ENCODE measurements around the gene TRIM3.
A peak's percentile ranks its signal among the peaks of the same experiment; 100 is the strongest.
"Not testable (repeated sequence)": the region's sequence is repeated elsewhere in the genome, so short reads cannot be mapped to it uniquely, and the experiment has no call there.

The TRIM3 gene

DNA sequence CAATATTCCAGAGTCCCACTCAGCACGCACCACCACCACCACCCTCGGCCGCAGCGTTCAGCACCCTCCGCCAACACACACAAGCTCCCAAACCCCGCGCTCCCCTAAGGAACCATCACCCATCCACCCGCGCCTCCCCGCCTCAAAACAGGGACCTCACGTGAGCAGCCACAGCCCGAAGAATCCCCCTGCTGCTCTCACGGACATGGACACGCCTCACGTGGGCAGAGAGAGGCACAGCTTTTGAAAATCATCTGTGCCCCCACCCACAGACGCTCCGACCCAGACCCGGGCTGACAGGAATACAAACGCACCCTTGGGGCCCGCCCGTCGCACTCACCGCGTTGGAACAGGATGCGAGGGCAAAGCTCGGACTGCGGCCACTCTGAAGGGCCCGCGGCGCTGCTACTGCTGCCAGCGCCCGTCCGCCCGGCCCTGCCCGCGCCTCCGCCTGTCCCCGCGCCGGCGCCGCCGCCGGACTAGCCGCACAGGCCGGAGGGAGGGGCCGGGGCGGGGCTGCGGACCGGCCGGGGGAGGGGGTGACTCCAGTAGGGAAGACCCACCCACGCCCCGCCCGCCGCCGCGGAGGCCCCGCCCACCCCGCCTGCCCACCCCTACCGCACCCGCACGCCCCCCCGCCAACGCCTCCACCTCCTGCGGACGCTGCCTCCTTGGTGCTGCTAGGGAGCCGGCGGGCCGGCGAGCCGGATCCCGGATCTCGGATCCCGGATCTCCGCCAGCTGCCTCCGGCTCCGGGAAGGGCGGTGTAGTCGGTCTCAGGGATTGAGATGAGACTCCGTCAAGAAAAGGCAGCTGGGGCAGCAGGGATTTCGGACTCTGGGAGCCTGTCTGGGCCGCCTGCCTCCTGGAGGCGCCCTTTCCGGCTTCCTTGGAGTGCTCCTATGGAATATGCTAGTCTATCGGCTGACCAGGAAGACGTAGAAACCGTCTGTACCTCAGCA is at the start of gene TRIM3:
TRIM3 (minus strand) TSS at position 491 of the 962 bp plus-strand sequence. CDS start 8,246 bp downstream, outside the sequence.
- H3K27me3 ChIP-seq (ENCODE audit: insufficient read depth, low read length) = peaks cover 8% of the 10 kb centered on the region
- H3K4me1 ChIP-seq (ENCODE audit: insufficient read depth, low read length) = peaks cover 22% of the 10 kb centered on the region
- H3K9me3 ChIP-seq (ENCODE audit: insufficient read depth, low read depth, low read length) = no peaks in the 10 kb centered on the region
- H3K9ac ChIP-seq (ENCODE audit: low read depth, low read length) = peak within 1 kb of the TSS; percentile 83; the same call in 1 of the 2 replicates
- H3K27ac ChIP-seq (ENCODE audit: low read length) = peak within 1 kb of the TSS; percentile 65
- H3K4me3 ChIP-seq (ENCODE audit: low read length) = peak within 1 kb of the TSS; percentile 90
- H3K36me3 ChIP-seq (ENCODE audit: insufficient read depth, low read depth, low read length) = peaks cover 28% of the 10 kb centered on the region

DNA sequence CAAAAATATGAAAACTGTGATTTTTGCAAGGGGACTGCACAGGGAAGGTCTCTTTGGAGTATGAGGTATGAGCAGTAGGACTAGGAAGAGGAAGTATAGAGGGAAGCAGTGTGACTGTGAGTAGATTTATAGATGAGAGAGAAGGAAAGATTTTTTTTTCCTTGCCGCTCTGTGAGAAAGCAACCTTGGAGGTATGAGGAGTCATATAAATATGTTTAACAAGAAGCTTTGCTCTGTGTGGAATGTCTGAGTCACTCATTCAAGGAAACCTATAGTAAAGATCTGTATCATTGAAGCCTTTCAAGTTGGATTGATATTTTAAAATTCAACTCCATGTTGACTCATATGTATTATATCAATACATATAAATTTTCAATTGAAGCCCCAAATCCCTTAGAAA is 49.5 kb upstream of the TRIM3 start:
- Histone ChIP-seq H3K27ac (ENCODE audit: low read length) (no peak overlapping the region), H3K4me3 (ENCODE audit: low read length) (no peak overlapping the region), H3K9me3 (ENCODE audit: insufficient read depth, low read depth, low read length) (no peaks in the 10 kb centered on the region), H3K9ac (ENCODE audit: low read depth, low read length) (no peak overlapping the region), H3K4me1 (ENCODE audit: insufficient read depth, low read length) (no peaks in the 10 kb centered on the region), H3K36me3 (ENCODE audit: insufficient read depth, low read depth, low read length) (no peaks in the 10 kb centered on the region), H3K27me3 (ENCODE audit: insufficient read depth, low read length) (no peaks in the 10 kb centered on the region)

DNA sequence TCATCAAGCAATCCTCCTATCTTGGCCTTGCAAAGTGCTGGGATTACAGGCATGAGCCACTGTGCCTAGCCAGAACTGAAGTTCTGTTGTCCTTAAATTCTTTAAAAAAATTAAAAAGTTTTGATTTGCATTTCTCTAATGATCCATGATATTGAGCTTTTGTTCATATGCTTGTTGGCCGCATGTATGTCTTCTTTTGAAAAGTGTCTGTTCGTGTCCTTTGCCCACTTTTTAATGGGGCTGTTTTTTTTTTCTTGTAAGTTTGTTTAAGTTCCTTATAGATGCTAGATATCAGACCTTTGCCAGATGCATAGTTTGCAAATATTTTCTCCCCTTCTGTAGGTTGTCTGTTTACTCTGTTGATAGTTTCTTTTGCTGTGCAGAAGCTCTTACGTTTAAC is 48.2 kb upstream of the TRIM3 start:
- not testable (repeated sequence) for H3K36me3 ChIP-seq (ENCODE audit: insufficient read depth, low read depth, low read length)

GRCh38 chr11:6520265-6520664 is 46.5 kb upstream of the TRIM3 start:
- Histone ChIP-seq H3K36me3 (ENCODE audit: insufficient read depth, low read depth, low read length) (no peaks in the 10 kb centered on the region), H3K4me3 (ENCODE audit: low read length) (no peak overlapping the region), H3K4me1 (ENCODE audit: insufficient read depth, low read length) (no peaks in the 10 kb centered on the region), H3K9ac (ENCODE audit: low read depth, low read length) (no peak overlapping the region), H3K9me3 (ENCODE audit: insufficient read depth, low read depth, low read length) (no peaks in the 10 kb centered on the region), H3K27ac (ENCODE audit: low read length) (no peak overlapping the region), H3K27me3 (ENCODE audit: insufficient read depth, low read length) (no peaks in the 10 kb centered on the region)

More for the DNA sequence above, 48.2 kb upstream of the TRIM3 start:
- H3K4me3 ChIP-seq (ENCODE audit: low read length); H3K9me3 ChIP-seq (ENCODE audit: insufficient read depth, low read depth, low read length); H3K27me3 ChIP-seq (ENCODE audit: insufficient read depth, low read length); H3K27ac ChIP-seq (ENCODE audit: low read length); H3K4me1 ChIP-seq (ENCODE audit: insufficient read depth, low read length); H3K9ac ChIP-seq (ENCODE audit: low read depth, low read length): not testable (repeated sequence)

- no peaks in the 10 kb centered on the region for H3K27me3 ChIP-seq (ENCODE audit: insufficient read depth, low read length)
- H3K4me3 ChIP-seq (ENCODE audit: low read length) = no peak overlapping the region
- H3K4me1 ChIP-seq (ENCODE audit: insufficient read depth, low read length) = no peaks in the 10 kb centered on the region
- H3K27ac ChIP-seq (ENCODE audit: low read length) = no peak overlapping the region
- H3K36me3 ChIP-seq (ENCODE audit: insufficient read depth, low read depth, low read length) = no peaks in the 10 kb centered on the region; the same call in 1 of the 2 replicates
- H3K9me3 ChIP-seq (ENCODE audit: insufficient read depth, low read depth, low read length) = no peaks in the 10 kb centered on the region
- no peak overlapping the region for H3K9ac ChIP-seq (ENCODE audit: low read depth, low read length)
These were observed 43.1 kb upstream of the TRIM3 start for GRCh38 chr11:6516865-6517264.

DNA sequence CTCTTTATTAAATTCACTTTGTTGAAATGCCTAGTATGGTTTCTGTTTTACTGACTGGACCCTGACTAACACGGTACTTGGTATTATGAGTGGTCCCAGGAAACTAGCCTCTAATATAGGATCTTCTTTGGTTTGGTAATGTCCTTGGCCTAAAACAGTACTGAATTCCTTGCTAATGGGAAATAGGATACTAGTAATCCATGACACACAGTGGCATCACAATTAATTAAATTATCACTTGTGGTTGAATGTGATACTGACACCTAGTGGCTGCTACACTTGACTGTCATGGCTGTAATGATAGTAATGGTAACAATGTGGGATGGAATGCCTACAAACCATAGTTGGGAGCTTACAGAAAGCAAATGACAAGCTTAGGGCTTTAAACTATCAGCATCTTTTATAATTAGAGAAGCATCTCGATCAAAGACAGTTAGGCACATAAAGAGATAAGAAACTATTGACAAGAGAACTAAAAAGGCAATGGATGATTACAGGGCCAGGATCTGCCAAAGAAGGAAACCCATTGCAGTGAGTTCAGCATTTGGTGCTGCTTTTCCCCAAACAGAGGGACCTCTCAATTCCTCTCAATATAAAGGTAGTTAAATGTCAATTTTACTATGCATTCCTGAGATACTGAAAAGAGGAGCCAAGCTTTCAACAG is 32.0 kb upstream of the TRIM3 start:
- H3K4me1 ChIP-seq (ENCODE audit: insufficient read depth, low read length) = no peaks in the 10 kb centered on the region
- H3K9ac ChIP-seq (ENCODE audit: low read depth, low read length) = no peak overlapping the region
- H3K36me3 ChIP-seq (ENCODE audit: insufficient read depth, low read depth, low read length) = peaks cover 18% of the 10 kb centered on the region
- H3K27ac ChIP-seq (ENCODE audit: low read length) = no peak overlapping the region
- no peaks in the 10 kb centered on the region for H3K27me3 ChIP-seq (ENCODE audit: insufficient read depth, low read length)
- no peaks in the 10 kb centered on the region for H3K9me3 ChIP-seq (ENCODE audit: insufficient read depth, low read depth, low read length)
- no peak overlapping the region for H3K4me3 ChIP-seq (ENCODE audit: low read length)

- no peak overlapping the region for H3K27ac ChIP-seq (ENCODE audit: low read length)
- no peaks in the 10 kb centered on the region for H3K9me3 ChIP-seq (ENCODE audit: insufficient read depth, low read depth, low read length)
These were observed 30.4 kb upstream of the TRIM3 start for GRCh38 chr11:6504166-6504565.

DNA sequence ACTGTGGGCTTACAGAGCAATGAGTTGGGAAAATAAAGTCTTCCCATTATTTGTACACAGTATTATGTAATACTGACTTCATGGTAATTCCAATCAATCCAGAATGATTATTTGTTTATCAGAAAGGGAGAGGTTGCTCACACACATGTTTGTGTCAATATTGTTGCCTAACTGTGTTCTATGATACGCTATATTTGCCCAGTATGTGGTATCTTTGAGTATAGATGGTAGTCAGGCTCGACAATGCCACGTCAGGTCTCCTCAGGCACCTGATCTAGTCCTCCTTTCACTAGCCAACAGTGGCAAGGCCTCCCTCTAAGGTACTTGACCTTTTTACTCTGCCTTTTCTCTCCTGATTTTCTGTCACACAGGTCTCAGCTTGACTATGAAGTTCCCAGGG is 28.6 kb upstream of the TRIM3 start:
- no peak overlapping the region for H3K4me3 ChIP-seq (ENCODE audit: low read length)
- no peak overlapping the region for H3K9ac ChIP-seq (ENCODE audit: low read depth, low read length)
- no peaks in the 10 kb centered on the region for H3K27me3 ChIP-seq (ENCODE audit: insufficient read depth, low read length)
- H3K9me3 ChIP-seq (ENCODE audit: insufficient read depth, low read depth, low read length) = no peaks in the 10 kb centered on the region
- no peak overlapping the region for H3K27ac ChIP-seq (ENCODE audit: low read length)
- H3K4me1 ChIP-seq (ENCODE audit: insufficient read depth, low read length) = no peaks in the 10 kb centered on the region
- peaks cover 17% of the 10 kb centered on the region; the same call in 1 of the 2 replicates for H3K36me3 ChIP-seq (ENCODE audit: insufficient read depth, low read depth, low read length)

More at GRCh38 chr11:6504166-6504565, 30.4 kb upstream of the TRIM3 start:
- no peaks in the 10 kb centered on the region for H3K27me3 ChIP-seq (ENCODE audit: insufficient read depth, low read length)
- no peak overlapping the region for H3K9ac ChIP-seq (ENCODE audit: low read depth, low read length)
- H3K36me3 ChIP-seq (ENCODE audit: insufficient read depth, low read depth, low read length) = peaks cover 18% of the 10 kb centered on the region; the same call in 1 of the 2 replicates
- H3K4me3 ChIP-seq (ENCODE audit: low read length) = no peak overlapping the region
- no peaks in the 10 kb centered on the region for H3K4me1 ChIP-seq (ENCODE audit: insufficient read depth, low read length)

DNA sequence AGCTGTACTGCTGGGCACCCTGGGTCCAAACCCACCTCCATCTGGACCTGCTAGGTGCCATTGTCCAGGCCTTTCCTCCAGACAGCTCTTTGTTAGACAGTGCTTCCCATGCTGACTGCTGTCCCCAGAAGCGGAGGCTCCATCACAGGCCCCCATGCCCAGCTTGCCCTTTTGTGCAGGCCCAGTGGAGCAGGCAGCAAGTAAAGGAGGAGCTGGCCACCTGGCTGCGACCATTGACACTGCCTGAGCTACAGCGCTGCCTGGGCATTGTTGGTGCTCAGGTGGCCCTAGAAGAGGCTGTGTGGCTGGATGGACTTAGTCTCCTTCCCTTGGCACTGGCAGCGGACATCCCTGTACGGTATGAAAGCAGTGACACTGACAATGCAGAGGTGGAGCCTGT is 24.8 kb upstream of the TRIM3 start:
- Histone ChIP-seq H3K4me3 (ENCODE audit: low read length) (no peak overlapping the region), H3K36me3 (ENCODE audit: insufficient read depth, low read depth, low read length) (peaks cover 17% of the 10 kb centered on the region; the same call in 1 of the 2 replicates)

DNA sequence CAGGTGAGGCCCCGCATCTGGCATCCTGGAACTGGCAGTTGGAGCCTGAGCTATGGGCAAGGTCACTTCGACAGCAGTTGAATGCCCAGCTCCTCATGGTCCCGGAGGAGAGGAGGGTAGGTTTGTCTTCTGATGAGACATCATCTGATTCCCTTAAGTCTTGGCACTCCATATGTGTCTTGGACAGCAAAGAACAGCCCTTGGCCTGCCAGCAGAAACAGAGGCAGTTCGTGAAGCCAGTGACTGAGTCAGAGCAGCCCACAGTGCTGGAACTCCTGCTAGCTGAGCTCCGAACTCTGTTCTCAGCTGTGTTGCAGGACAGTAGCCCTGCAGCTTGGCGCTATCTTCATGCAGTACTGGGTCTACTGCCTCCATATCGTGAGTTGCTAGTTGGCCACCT is 24.4 kb upstream of the TRIM3 start:
- H3K4me3 ChIP-seq (ENCODE audit: low read length) = no peak overlapping the region
- H3K9ac ChIP-seq (ENCODE audit: low read depth, low read length) = no peak overlapping the region
- H3K27ac ChIP-seq (ENCODE audit: low read length) = no peak overlapping the region
- no peaks in the 10 kb centered on the region for H3K27me3 ChIP-seq (ENCODE audit: insufficient read depth, low read length)
- no peaks in the 10 kb centered on the region for H3K9me3 ChIP-seq (ENCODE audit: insufficient read depth, low read depth, low read length)
- peaks cover 16% of the 10 kb centered on the region; the same call in 1 of the 2 replicates for H3K36me3 ChIP-seq (ENCODE audit: insufficient read depth, low read depth, low read length)
- peaks cover 3% of the 10 kb centered on the region; the same call in 1 of the 2 replicates for H3K4me1 ChIP-seq (ENCODE audit: insufficient read depth, low read length)

More for the DNA sequence above, 24.8 kb upstream of the TRIM3 start:
- no peaks in the 10 kb centered on the region for H3K9me3 ChIP-seq (ENCODE audit: insufficient read depth, low read depth, low read length)
- H3K27ac ChIP-seq (ENCODE audit: low read length) = no peak overlapping the region
- H3K27me3 ChIP-seq (ENCODE audit: insufficient read depth, low read length) = no peaks in the 10 kb centered on the region
- peaks cover 3% of the 10 kb centered on the region; the same call in 1 of the 2 replicates for H3K4me1 ChIP-seq (ENCODE audit: insufficient read depth, low read length)
- H3K9ac ChIP-seq (ENCODE audit: low read depth, low read length) = no peak overlapping the region

DNA sequence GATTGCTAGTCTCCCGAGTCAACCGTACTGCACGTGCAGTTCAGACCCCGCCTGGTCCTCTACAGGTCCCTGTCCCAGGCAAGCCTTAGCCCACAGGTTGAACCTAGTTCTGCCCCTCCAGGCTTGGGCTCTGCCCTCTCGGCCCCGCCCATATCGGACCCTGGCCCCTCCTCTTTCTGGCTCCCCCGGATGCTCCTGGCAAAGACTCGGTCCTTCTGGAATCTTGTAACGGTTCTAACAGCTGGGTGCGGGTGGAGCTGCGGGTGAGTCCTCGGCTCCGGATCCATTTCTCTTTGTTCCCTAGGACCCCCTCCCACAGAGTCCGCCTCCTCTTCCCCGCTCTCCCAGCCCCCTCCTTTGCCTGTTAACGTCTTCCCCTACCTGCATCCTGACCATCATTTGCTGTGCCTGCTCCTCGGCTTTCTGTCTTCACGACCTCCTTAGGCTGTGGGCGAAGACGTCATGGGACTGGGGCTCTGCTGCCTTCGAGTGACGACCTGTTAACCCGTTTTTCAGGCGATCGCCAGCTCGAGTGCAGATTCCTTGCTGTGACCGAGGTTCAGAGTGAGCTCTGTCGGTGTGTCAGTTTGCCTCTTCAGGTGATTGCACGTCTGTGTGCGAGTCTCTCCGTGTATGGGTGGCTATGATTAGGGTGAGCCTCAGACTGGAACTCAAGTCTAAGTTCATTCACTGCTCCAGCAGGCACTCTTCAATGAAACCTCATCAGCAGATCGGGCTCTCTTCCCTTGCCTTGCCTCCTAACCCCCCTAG is 23.5 kb upstream of the TRIM3 start, which contains the start of gene DNHD1:
DNHD1 (plus strand) TSS at position 212 of the 771 bp plus-strand sequence. CDS start 936 bp downstream, outside the sequence.
- Histone ChIP-seq H3K4me3 (ENCODE audit: low read length) (peak within 1 kb of the TSS; percentile 58; the same call in 1 of the 2 replicates), H3K27ac (ENCODE audit: low read length) (no peak within 1 kb of the TSS), H3K27me3 (ENCODE audit: insufficient read depth, low read length) (no peaks in the 10 kb centered on the region), H3K36me3 (ENCODE audit: insufficient read depth, low read depth, low read length) (peaks cover 15% of the 10 kb centered on the region; the same call in 1 of the 2 replicates), H3K9ac (ENCODE audit: low read depth, low read length) (peak within 1 kb of the TSS; percentile 49; the same call in 1 of the 2 replicates), H3K9me3 (ENCODE audit: insufficient read depth, low read depth, low read length) (no peaks in the 10 kb centered on the region), H3K4me1 (ENCODE audit: insufficient read depth, low read length) (peaks cover 3% of the 10 kb centered on the region; the same call in 1 of the 2 replicates)

Measured in iPS-20b (cell line).